Smooth muscle cell (in vitro differentiated cells): ENCODE data around the gene CADM1. TPM values are rescaled to one million over a fixed set of nuclear protein-coding genes. Genes with fewer than 3 reads are reported as not detected.

Experiments
- DNase-seq: peaks from one replicate; lab custom pipeline; 2025; ENCODE audit not compliant: unreplicated experiment; lab: John Stamatoyannopoulos, UW
- H2AFZ ChIP-seq: fragments of 200-600 bp; sonication (generic); 2 replicates; pipeline ENCODE4 v1.6.0; 2016; ENCODE audit warnings: antibody characterized with exemption, low read depth, mild to moderate bottlenecking
- H3F3A ChIP-seq: fragments of 200-600 bp; sonication (generic); 2 replicates; pipeline ENCODE4 v1.6.0; 2017; ENCODE audit warnings: antibody characterized with exemption, low read depth
- H3K27ac ChIP-seq: fragments of 200-600 bp; sonication (generic); 2 replicates; pipeline ENCODE4 v1.5.1; 2016; ENCODE audit warnings: low read depth, mild to moderate bottlenecking
- H3K27me3 ChIP-seq: fragments of 200-600 bp; sonication (generic); 2 replicates; pipeline ENCODE4 v1.6.1; 2016; ENCODE audit warnings: low read depth, mild to moderate bottlenecking
- H3K36me3 ChIP-seq: fragments of 200-600 bp; sonication (generic); 2 replicates; pipeline ENCODE4 v1.5.1; 2016; ENCODE audit warnings: low read depth
- H3K4me1 ChIP-seq: fragments of 200-600 bp; sonication (generic); 2 replicates; pipeline ENCODE4 v1.5.1; 2016; ENCODE audit warnings: low read depth
- H3K4me2 ChIP-seq: fragments of 200-600 bp; sonication (generic); 2 replicates; pipeline ENCODE4 v1.6.0; 2016; ENCODE audit warnings: mild to moderate bottlenecking
- H3K4me3 ChIP-seq: fragments of 200-600 bp; sonication (generic); 2 replicates; pipeline ENCODE4 v1.5.1; 2016; ENCODE audit warnings: mild to moderate bottlenecking
- H3K79me2 ChIP-seq: fragments of 200-600 bp; sonication (generic); 2 replicates; pipeline ENCODE4 v1.6.0; 2016; ENCODE audit warnings: low read depth, mild to moderate bottlenecking
- H3K9ac ChIP-seq: fragments of 200-600 bp; sonication (generic); 2 replicates; pipeline ENCODE4 v1.6.0; 2016; ENCODE audit warnings: low read depth
- H3K9me3 ChIP-seq: fragments of 200-600 bp; sonication (generic); replicated peaks from 2 replicates; pipeline ENCODE4 v1.5.1; 2016; ENCODE audit warnings: low read depth
- H4K20me1 ChIP-seq: fragments of 200-600 bp; sonication (generic); 2 replicates; pipeline ENCODE4 v1.6.0; 2016; ENCODE audit warnings: low read depth
- WGBS: methylation state at CpG from one replicate; pipeline ENCODE4 v1.1.7; 2016; ENCODE audit warnings: low lambda C conversion rate; 5-methylcytosine and 5-hydroxymethylcytosine counted together
- polyA plus RNA-seq: library from polyadenylated mRNA; unstranded; fragments of >200 nt; fragmentation: Nextera tagmentation; extraction: Ambion mirVana; gene quantifications from 2 replicates; pipeline ENCODE4 v1.2.1, GENCODE V29; 2016
- total RNA-seq: library from RNA; depleted of rRNA; stranded (reverse); fragments of >200 nt; gene quantifications from 2 replicates; pipeline ENCODE4 v1.2.3, GENCODE V29; 2014
- TF ChIP-seq, protein P1 (sequence below): fragments of 200-600 bp; sonication (generic); IDR thresholded peaks from 2 replicates; pipeline ENCODE4 v1.5.1; 2017; ENCODE audit warnings: borderline replicate concordance, mild to moderate bottlenecking, antibody characterized with exemption; ENCODE audit not compliant: insufficient read depth, poor library complexity, severe bottlenecking

CADM1 gene
- total and polyA plus RNA-seq, 2 experiments from 2014 or later: 158 to 167 TPM

DNA sequence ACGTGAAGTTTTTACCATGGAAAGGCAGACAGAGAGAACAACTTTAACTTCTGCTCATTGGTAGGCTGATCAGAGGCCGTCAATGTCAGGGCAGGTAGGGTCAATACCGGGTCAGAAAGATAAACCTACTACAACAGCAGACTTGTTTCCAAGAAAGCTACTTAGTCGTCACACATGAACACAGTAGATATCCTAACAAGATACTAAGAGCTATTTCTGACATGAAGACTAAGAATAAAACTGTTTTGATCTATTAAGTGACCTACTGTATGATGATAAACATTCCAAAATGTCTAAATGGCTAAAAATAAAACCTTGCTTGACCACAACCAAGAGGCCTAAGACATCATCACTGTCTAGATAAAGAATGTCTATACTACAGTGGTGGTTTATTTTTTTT lies 231.3 kb downstream of the CADM1 start:
- peaks cover 3% of the 10 kb centered on the region for H3K4me1 ChIP-seq
- 81% methylated on average over 4 of the region's 4 CpGs for WGBS
- H3K9me3 ChIP-seq: no peaks in the 10 kb centered on the region
- H2AFZ ChIP-seq: no peak overlapping the region
- DNase-seq: no peak
- no peak overlapping the region for H3K9ac ChIP-seq
- H3K4me2 ChIP-seq: peak overlapping the region; percentile 28
- H3K27ac ChIP-seq: peak overlapping the region; percentile 20
- H3F3A ChIP-seq: no peaks in the 10 kb centered on the region
- TF ChIP-seq, protein P1, sequence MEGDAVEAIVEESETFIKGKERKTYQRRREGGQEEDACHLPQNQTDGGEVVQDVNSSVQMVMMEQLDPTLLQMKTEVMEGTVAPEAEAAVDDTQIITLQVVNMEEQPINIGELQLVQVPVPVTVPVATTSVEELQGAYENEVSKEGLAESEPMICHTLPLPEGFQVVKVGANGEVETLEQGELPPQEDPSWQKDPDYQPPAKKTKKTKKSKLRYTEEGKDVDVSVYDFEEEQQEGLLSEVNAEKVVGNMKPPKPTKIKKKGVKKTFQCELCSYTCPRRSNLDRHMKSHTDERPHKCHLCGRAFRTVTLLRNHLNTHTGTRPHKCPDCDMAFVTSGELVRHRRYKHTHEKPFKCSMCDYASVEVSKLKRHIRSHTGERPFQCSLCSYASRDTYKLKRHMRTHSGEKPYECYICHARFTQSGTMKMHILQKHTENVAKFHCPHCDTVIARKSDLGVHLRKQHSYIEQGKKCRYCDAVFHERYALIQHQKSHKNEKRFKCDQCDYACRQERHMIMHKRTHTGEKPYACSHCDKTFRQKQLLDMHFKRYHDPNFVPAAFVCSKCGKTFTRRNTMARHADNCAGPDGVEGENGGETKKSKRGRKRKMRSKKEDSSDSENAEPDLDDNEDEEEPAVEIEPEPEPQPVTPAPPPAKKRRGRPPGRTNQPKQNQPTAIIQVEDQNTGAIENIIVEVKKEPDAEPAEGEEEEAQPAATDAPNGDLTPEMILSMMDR: no peak
- no peaks in the 10 kb centered on the region for H4K20me1 ChIP-seq
- peaks cover 18% of the 10 kb centered on the region for H3K79me2 ChIP-seq
- no peak overlapping the region for H3K4me3 ChIP-seq
- no peaks in the 10 kb centered on the region for H3K27me3 ChIP-seq
- no peaks in the 10 kb centered on the region for H3K36me3 ChIP-seq

DNA sequence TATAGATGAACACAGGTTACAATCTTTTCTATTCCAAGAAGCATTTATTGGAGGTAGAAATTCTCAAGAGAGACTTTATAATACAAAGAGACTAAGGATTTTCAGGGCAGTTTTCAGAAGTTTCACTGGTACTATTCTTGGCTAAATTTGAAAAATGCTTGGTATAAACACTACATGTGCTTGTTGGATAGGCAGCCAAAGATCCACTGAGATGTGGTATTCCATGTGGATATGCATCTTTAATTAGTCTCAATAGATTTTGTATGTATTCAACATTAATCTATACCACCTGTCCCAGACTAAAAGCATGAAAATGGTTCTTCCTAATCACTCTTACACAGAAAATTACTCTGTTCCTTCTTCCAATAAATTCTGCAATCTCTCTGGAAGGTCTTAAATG lies 232.6 kb downstream of the CADM1 start:
- TF ChIP-seq, protein P1: no peak
- Histone ChIP-seq H3K4me2 (peak overlapping the region; percentile 54), H3K4me1 (peaks cover 3% of the 10 kb centered on the region), H4K20me1 (no peaks in the 10 kb centered on the region), H3K79me2 (peaks cover 14% of the 10 kb centered on the region), H3K27me3 (no peaks in the 10 kb centered on the region), H3K9me3 (no peaks in the 10 kb centered on the region), H3K27ac (peak overlapping the region; percentile 3), H3K36me3 (no peaks in the 10 kb centered on the region), H3K9ac (no peak overlapping the region), H3K4me3 (no peak overlapping the region), H2AFZ (no peak overlapping the region), H3F3A (no peaks in the 10 kb centered on the region)
- no peak for DNase-seq

DNA sequence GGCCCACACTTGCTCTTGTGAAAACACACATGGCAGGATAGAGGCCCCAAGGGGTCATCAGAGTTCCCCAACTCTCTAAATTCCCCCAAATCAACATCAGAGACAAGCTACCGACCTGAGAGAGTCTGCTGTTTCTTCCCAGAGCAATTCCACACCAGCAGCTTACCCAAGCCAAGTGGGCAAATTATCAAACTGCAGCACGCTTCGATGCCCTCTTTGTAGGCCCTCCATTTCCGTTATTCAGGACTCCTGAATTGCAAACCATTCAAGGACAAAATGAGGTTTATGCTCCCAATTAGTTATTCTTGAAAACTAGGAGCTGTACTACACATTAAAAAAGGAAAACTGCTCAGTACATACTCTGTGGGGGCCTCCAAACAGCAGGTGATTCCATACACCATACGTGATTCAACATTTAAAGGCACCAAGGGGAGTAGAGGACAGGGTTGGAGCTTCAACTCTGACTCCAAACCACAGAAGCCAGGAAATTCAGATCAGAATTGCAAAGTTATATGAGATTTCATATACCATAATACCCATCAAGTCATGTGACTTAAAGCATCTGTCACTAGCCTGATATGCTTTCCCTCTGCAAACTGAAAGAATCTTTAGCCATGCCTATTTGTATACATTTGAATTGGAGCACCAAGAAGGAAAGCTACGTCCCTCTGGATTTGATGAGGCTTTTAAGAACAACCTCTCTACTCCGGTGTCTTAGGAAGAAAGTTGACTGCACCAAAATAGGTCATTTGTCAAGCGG lies 234.8 kb downstream of the CADM1 start:
- DNase-seq: no peak
- Histone ChIP-seq H3K79me2 (peaks cover 9% of the 10 kb centered on the region), H3F3A (no peaks in the 10 kb centered on the region), H3K4me1 (peaks cover 3% of the 10 kb centered on the region), H3K4me2 (no peak overlapping the region), H3K9ac (no peak overlapping the region), H3K4me3 (no peak overlapping the region), H3K27me3 (no peaks in the 10 kb centered on the region), H3K9me3 (no peaks in the 10 kb centered on the region), H3K27ac (no peak overlapping the region), H3K36me3 (no peaks in the 10 kb centered on the region), H2AFZ (no peak overlapping the region), H4K20me1 (no peaks in the 10 kb centered on the region)
- 93% methylated on average over 8 of the region's 8 CpGs for WGBS
- TF ChIP-seq, protein P1: no peak

DNA sequence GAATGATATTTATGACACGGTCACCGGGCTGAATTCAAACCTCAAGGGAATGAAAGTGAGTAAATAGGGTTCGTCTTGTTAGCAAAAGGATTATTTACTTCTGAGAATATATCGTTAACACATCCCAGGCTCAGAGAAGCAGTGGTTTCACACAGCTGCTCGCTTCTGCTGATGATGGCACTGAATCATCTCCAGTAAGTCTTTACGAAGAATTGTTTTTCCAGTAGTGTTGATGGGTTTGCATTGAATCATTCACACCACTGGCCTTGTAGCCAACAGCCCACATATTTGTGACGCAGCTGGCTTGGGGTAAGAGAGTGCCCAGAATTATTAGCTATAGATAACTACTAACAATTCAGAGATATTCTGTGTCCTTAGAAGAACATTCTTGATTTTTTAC lies 236.3 kb downstream of the CADM1 start:
- H2AFZ ChIP-seq: no peak overlapping the region
- no peak for DNase-seq
- H3K27me3 ChIP-seq: no peaks in the 10 kb centered on the region
- H3K36me3 ChIP-seq: no peaks in the 10 kb centered on the region
- H4K20me1 ChIP-seq: no peaks in the 10 kb centered on the region
- peaks cover 3% of the 10 kb centered on the region for H3K4me1 ChIP-seq
- TF ChIP-seq, protein P1: no peak
- H3K4me2 ChIP-seq: peak overlapping the region; percentile 75
- no peaks in the 10 kb centered on the region for H3K9me3 ChIP-seq
- H3K9ac ChIP-seq: no peak overlapping the region
- no peak overlapping the region for H3K4me3 ChIP-seq
- peaks cover 3% of the 10 kb centered on the region for H3K79me2 ChIP-seq
- 21% methylated on average over 7 of the region's 7 CpGs for WGBS
- H3F3A ChIP-seq: no peaks in the 10 kb centered on the region
- H3K27ac ChIP-seq: peak overlapping the region; percentile 64
